GM12872 (cell line): Measurements from ENCODE around the gene CDH23.

Experiments used
- TF ChIP-seq, protein P1 (sequence below): IDR thresholded peaks from 3 replicates; pipeline ENCODE4 v1.5.1; 2011; ENCODE audit warnings: low read depth, mild to moderate bottlenecking, low read length, moderate library complexity; ENCODE audit not compliant: insufficient read depth

The CDH23 gene

GRCh38 chr10:71648254-71648932 is 251.7 kb downstream of the CDH23 start:
- TF ChIP-seq, protein P1, sequence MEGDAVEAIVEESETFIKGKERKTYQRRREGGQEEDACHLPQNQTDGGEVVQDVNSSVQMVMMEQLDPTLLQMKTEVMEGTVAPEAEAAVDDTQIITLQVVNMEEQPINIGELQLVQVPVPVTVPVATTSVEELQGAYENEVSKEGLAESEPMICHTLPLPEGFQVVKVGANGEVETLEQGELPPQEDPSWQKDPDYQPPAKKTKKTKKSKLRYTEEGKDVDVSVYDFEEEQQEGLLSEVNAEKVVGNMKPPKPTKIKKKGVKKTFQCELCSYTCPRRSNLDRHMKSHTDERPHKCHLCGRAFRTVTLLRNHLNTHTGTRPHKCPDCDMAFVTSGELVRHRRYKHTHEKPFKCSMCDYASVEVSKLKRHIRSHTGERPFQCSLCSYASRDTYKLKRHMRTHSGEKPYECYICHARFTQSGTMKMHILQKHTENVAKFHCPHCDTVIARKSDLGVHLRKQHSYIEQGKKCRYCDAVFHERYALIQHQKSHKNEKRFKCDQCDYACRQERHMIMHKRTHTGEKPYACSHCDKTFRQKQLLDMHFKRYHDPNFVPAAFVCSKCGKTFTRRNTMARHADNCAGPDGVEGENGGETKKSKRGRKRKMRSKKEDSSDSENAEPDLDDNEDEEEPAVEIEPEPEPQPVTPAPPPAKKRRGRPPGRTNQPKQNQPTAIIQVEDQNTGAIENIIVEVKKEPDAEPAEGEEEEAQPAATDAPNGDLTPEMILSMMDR: no peak

DNA sequence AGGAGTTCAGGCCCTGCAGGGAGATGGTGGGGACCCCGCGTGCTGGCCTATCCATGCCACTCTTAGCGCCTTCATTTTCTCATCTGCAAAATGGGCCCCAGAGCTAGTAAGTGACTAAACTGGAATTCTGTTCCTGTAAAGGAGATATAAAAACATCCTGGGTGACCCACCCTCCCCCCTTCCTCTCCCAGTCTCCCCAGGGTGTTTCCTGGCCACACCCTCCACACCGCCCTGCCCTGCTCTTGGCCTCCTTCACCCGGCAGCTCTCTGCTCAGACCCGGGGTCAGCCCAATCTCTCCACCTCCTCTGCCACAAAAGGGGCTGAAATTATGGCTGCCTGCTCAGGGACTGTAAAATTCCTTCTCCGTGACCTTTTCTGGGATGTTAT is 252.2 kb downstream of the CDH23 start:
- TF ChIP-seq, protein P1: no peak

GRCh38 chr10:71649631-71650030 is 252.9 kb downstream of the CDH23 start:
- TF ChIP-seq, protein P1: no peak

DNA sequence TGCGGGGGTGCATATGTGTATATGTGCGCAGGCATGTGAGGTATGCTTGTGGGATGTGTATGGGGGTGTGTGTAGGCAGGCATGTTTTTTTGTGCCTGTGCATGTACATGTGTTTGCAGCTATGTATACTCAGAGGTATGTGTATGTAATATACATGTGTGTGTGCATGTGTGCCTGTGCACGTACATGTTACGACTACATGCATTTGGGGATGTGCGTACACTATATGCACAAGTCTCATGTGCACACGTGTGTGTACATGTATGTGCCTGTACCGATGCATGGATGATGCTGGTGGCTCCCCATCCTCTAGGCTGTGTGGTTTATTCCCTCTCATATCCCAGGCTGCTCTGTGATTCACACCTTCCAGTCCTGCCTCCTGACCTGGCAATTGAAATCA is 253.7 kb downstream of the CDH23 start:
- TF ChIP-seq, protein P1: no peak

DNA sequence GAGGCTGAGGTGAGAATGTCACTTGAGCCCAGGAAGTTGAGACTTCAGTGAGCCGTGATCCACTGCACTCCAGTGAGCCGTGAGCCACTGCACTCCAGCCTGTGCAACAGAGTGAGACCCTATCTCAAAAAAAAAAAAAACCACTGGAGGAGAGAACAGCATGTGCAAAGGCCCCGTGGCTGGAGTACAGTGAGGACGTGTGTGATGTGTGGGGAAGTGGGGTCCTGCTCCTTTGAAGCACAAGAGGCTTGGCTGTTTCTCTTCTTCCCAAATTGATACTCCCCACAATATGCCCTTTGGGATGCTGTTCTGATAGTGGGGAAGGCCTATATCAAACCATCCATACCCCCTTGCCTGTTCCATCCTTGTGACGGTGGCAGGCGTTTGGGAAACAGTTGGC is 254.7 kb downstream of the CDH23 start:
- TF ChIP-seq, protein P1: no peak

DNA sequence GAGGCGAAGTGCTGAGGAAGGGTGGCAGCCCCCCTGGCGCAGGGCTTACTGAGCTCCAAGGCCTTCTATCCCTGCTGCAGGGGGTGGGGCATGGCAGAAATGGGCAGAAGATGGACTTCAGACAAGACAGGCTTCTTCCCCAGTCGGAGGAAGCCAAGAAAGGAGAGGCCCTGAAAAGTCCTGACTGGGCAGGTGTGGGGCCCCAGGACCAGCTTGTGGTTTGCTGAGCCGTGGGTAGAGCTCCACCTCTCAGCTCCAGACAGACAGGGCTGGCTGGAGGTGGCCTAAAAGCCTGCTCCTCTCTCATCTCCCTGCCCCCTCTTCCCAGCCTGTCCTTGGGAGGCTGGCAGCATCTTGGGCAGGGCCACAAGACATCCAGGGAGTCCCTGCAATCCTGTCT is 255.2 kb downstream of the CDH23 start:
- TF ChIP-seq, protein P1: no peak

GRCh38 chr10:71653044-71653443 is 256.3 kb downstream of the CDH23 start:
- TF ChIP-seq, protein P1: no peak
